Measurements from ENCODE around the gene SLC6A12.

Gene SLC6A12

DNA sequence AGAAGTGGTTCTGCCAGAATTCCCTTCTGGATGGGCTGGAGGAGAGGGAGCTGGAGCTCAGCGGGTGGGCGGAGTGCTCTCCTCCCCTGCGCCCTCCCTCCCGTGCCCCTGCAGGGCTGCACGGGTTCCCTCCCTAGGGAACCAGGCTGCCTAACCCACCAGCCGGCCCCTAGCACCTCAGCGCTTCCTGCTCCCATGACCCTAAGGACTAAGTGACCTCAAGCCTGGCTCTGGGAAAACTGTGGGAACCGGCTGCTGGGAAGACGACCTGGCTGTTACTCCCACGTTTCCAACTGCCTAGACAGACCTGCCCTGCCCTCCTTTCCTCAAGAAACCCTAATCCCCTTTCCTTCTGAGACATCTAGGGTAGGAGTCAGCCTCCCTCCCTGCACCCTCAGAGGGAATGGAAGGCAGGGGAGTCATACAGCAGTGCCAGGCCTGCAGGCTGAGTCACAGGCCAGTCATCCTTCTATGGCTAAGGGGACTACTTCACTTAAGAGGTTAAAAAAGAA lies 31.5 kb downstream of the SLC6A12 start:
- H3K9ac ChIP-seq (ENCODE audit: low read depth in 1 of 2, low read length in 2 of 2): no peak overlapping the region
- H3K36me3 ChIP-seq (ENCODE audit: control insufficient read depth in 2 of 2, insufficient read depth in 2 of 2, low read length in 2 of 2): no peaks in the 10 kb centered on the region
- H3K27ac ChIP-seq (ENCODE audit: low read depth in 2 of 2, low read length in 2 of 2): no peak overlapping the region
- H3K4me3 ChIP-seq (ENCODE audit: low read length in 2 of 2): no peak overlapping the region
- no peaks in the 10 kb centered on the region for H3K9me3 ChIP-seq (ENCODE audit: control insufficient read depth in 2 of 2, low read length in 2 of 2)
- H3K27me3 ChIP-seq (ENCODE audit: control insufficient read depth in 2 of 2, insufficient read depth in 2 of 2, low read length in 2 of 2): no peaks in the 10 kb centered on the region
- peaks cover 0 to 3% of the 10 kb centered on the region in 2 donors for H3K4me1 ChIP-seq (ENCODE audit: control insufficient read depth in 2 of 2, insufficient read depth in 2 of 2, low read length in 2 of 2)

DNA sequence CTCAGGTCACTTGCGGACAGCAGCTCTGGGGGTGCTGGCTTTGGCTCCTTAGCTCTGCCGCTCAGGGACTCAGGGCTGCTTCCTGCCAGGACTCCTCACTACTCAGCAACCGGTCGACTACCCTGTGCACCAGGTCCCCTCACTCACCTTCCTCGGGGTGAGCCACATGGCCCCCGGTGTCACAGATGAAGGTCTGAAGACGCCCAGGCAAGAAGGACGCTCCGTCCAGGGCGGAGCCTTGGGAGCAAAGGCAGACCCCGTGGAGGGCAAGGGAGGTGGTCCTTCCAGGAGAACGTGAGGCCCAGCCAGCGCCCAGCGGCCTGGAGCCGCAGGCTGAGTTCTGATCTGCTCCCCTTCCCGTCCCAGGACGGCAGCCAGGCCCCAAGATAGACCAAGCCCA lies 32.0 kb downstream of the SLC6A12 start:
- H3K27ac ChIP-seq (ENCODE audit: low read depth in 2 of 2, low read length in 2 of 2): no peak overlapping the region
- no peak overlapping the region for H3K4me3 ChIP-seq (ENCODE audit: low read length in 2 of 2)
- H3K27me3 ChIP-seq (ENCODE audit: control insufficient read depth in 2 of 2, insufficient read depth in 2 of 2, low read length in 2 of 2): no peaks in the 10 kb centered on the region
- H3K9ac ChIP-seq (ENCODE audit: low read depth in 1 of 2, low read length in 2 of 2): no peak overlapping the region
- peaks cover 0 to 8% of the 10 kb centered on the region in 2 donors for H3K4me1 ChIP-seq (ENCODE audit: control insufficient read depth in 2 of 2, insufficient read depth in 2 of 2, low read length in 2 of 2)
- no peaks in the 10 kb centered on the region for H3K9me3 ChIP-seq (ENCODE audit: control insufficient read depth in 2 of 2, low read length in 2 of 2)
- no peaks in the 10 kb centered on the region for H3K36me3 ChIP-seq (ENCODE audit: control insufficient read depth in 2 of 2, insufficient read depth in 2 of 2, low read length in 2 of 2)

DNA sequence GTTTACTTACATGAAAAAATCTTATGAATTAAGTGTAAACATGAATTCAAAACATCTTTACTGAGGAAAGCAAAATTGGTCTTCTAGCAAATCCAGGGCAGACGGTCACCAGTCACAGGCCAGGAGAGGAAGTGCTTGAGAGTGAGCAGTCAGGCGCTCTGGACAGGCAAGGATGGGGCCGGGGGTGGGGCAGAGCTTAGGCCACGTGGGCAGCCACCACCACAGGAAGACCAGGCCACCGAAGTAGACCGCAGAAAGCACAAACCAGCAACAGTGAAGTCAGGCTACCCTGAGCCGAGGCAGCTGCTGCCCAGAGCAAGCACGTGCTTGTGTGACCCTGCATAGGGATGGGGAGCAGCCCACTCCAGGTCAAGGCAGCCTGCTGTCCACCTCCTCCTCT lies 33.5 kb downstream of the SLC6A12 start:
- Histone ChIP-seq H3K4me1 (ENCODE audit: control insufficient read depth in 2 of 2, insufficient read depth in 2 of 2, low read length in 2 of 2) (peaks cover 2 to 22% of the 10 kb centered on the region in 2 donors), H3K9me3 (ENCODE audit: control insufficient read depth in 2 of 2, low read length in 2 of 2) (no peaks in the 10 kb centered on the region), H3K27me3 (ENCODE audit: control insufficient read depth in 2 of 2, insufficient read depth in 2 of 2, low read length in 2 of 2) (no peaks in the 10 kb centered on the region), H3K4me3 (ENCODE audit: low read length in 2 of 2) (no peak overlapping the region), H3K36me3 (ENCODE audit: control insufficient read depth in 2 of 2, insufficient read depth in 2 of 2, low read length in 2 of 2) (no peaks in the 10 kb centered on the region), H3K27ac (ENCODE audit: low read depth in 2 of 2, low read length in 2 of 2) (no peak overlapping the region), H3K9ac (ENCODE audit: low read depth in 1 of 2, low read length in 2 of 2) (no peak overlapping the region)

DNA sequence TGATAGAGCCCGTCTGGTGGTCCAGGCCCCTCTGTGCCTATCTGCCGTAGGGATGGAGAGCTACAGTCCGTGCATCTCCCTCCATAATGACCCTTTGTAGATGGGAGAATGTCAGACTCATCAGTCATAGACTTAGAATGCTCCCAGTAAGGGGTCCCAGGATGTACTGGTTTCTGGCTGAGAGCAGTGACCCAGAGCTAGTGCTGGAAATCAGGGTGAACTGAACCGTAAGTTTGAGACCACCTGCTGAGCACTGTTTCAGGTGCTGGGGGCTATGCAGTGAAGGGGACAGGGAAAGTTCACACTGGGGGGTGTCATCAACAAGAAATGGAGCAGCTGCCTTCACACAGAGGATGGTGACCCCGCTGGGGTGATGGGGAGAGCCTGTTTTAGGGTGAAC lies 34.1 kb downstream of the SLC6A12 start:
- Histone ChIP-seq H3K27ac (ENCODE audit: low read depth in 2 of 2, low read length in 2 of 2) (no peak overlapping the region), H3K36me3 (ENCODE audit: control insufficient read depth in 2 of 2, insufficient read depth in 2 of 2, low read length in 2 of 2) (no peaks in the 10 kb centered on the region), H3K27me3 (ENCODE audit: control insufficient read depth in 2 of 2, insufficient read depth in 2 of 2, low read length in 2 of 2) (no peaks in the 10 kb centered on the region), H3K4me1 (ENCODE audit: control insufficient read depth in 2 of 2, insufficient read depth in 2 of 2, low read length in 2 of 2) (peaks cover 2 to 26% of the 10 kb centered on the region in 2 donors), H3K9me3 (ENCODE audit: control insufficient read depth in 2 of 2, low read length in 2 of 2) (no peaks in the 10 kb centered on the region), H3K9ac (ENCODE audit: low read depth in 1 of 2, low read length in 2 of 2) (no peak overlapping the region), H3K4me3 (ENCODE audit: low read length in 2 of 2) (no peak overlapping the region)

DNA sequence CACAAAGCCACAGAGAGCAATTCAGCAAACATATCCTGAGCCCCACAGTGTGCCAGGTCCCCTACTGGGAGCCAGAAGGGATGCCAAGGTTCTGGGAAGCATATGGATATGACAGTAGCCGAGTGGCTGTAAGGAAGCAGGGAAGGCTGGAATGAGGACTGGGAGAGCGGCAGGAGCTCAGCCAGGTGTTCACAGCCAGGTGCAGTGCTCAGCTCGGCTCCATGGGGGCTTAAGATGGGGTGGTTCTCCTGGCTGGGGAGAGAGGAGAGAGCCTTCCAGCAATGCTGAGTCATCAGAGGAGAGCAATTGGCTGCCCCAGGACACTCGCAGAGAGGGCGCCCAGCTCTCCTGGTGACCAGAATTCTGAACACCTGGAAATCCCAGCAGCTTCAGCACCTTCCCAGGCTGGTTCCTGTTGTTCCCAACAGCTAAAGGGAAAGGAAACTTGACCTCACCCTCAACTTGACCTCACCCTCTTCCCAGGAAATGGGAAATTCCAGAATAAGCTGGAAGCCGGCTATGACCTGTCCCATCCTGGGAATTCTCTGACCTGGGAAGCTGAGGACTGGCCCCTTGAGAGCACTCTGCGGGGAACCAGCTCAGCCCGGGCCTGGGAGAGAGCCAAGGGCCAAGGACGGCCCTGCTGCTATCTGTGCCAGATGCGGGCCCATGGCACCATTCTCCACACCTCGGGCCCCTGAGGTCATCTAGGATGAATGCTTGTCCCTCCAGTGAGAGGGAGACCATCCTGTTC lies 34.6 kb downstream of the SLC6A12 start:
- H3K4me1 ChIP-seq (ENCODE audit: control insufficient read depth in 2 of 2, insufficient read depth in 2 of 2, low read length in 2 of 2): peaks cover 2 to 26% of the 10 kb centered on the region in 2 donors
- no peak overlapping the region for H3K27ac ChIP-seq (ENCODE audit: low read depth in 2 of 2, low read length in 2 of 2)
- H3K36me3 ChIP-seq (ENCODE audit: control insufficient read depth in 2 of 2, insufficient read depth in 2 of 2, low read length in 2 of 2): no peaks in the 10 kb centered on the region
- H3K9ac ChIP-seq (ENCODE audit: low read depth in 1 of 2, low read length in 2 of 2): no peak overlapping the region
- H3K9me3 ChIP-seq (ENCODE audit: control insufficient read depth in 2 of 2, low read length in 2 of 2): no peaks in the 10 kb centered on the region
- H3K27me3 ChIP-seq (ENCODE audit: control insufficient read depth in 2 of 2, insufficient read depth in 2 of 2, low read length in 2 of 2): no peaks in the 10 kb centered on the region
- no peak overlapping the region for H3K4me3 ChIP-seq (ENCODE audit: low read length in 2 of 2)

DNA sequence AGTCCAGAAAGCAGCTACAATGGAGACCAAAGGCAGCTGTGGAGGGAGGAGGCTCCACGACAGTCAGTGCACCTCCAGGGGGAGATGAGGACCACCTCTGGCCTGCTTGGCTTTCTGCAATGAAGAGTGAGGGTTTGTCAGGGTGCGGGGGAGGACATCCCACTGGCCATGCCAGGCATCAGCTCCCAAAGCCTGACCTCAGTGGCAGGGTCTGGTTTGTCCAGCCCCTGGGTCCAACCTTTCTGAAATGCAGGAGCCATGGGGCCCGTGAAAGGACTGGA lies 35.2 kb downstream of the SLC6A12 start:
- Histone ChIP-seq H3K27ac (ENCODE audit: low read depth in 2 of 2, low read length in 2 of 2) (no peak overlapping the region), H3K9ac (ENCODE audit: low read depth in 1 of 2, low read length in 2 of 2) (no peak overlapping the region), H3K9me3 (ENCODE audit: control insufficient read depth in 2 of 2, low read length in 2 of 2) (no peaks in the 10 kb centered on the region), H3K27me3 (ENCODE audit: control insufficient read depth in 2 of 2, insufficient read depth in 2 of 2, low read length in 2 of 2) (no peaks in the 10 kb centered on the region), H3K4me3 (ENCODE audit: low read length in 2 of 2) (no peak overlapping the region), H3K36me3 (ENCODE audit: control insufficient read depth in 2 of 2, insufficient read depth in 2 of 2, low read length in 2 of 2) (no peaks in the 10 kb centered on the region), H3K4me1 (ENCODE audit: control insufficient read depth in 2 of 2, insufficient read depth in 2 of 2, low read length in 2 of 2) (peaks cover 2 to 26% of the 10 kb centered on the region in 2 donors)

DNA sequence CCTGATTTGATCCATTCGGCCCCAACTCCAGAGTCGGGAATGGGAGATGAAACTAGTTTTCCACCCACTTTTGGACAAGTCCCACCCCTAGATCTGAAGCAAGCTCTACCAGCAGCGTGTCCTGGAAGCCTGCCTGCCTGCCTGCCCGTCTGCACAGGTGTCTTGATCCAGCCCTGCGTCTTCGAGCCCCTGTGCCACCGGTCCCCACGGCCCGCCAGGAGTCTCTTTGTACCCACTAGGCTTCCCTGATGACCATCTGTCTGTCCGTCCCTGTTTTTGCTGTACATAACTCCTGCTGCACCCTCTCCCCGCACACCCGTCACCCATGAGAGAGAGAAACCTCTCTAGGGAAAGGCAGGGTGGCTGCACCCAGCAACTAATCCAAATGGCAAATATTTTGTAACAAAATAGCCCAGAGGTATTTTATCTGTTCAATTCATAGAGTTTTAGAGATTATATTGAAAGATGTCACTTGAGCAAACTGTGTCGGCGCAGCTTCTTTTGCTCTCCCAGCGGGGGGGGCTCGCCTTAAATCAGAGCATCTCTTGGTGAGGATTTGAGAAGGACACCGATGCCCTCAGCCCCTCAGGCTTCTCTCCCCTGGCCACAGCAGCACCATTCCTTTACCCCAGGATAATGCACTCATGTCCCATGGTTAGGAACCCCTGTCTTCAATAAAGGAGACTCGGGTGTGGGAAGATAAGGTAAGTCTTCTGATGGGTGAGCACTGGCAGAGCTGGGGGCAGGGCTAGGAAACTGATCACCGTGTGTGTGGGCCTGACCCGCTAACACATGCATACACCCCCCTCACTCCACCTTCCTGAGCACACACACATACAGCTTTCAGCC lies 35.8 kb downstream of the SLC6A12 start:
- Histone ChIP-seq H3K4me1 (ENCODE audit: control insufficient read depth in 2 of 2, insufficient read depth in 2 of 2, low read length in 2 of 2) (peaks cover 2 to 26% of the 10 kb centered on the region in 2 donors), H3K9me3 (ENCODE audit: control insufficient read depth in 2 of 2, low read length in 2 of 2) (no peaks in the 10 kb centered on the region), H3K36me3 (ENCODE audit: control insufficient read depth in 2 of 2, insufficient read depth in 2 of 2, low read length in 2 of 2) (no peaks in the 10 kb centered on the region), H3K27ac (ENCODE audit: low read depth in 2 of 2, low read length in 2 of 2) (no peak overlapping the region), H3K9ac (ENCODE audit: low read depth in 1 of 2, low read length in 2 of 2) (no peak overlapping the region), H3K27me3 (ENCODE audit: control insufficient read depth in 2 of 2, insufficient read depth in 2 of 2, low read length in 2 of 2) (no peaks in the 10 kb centered on the region), H3K4me3 (ENCODE audit: low read length in 2 of 2) (no peak overlapping the region)

DNA sequence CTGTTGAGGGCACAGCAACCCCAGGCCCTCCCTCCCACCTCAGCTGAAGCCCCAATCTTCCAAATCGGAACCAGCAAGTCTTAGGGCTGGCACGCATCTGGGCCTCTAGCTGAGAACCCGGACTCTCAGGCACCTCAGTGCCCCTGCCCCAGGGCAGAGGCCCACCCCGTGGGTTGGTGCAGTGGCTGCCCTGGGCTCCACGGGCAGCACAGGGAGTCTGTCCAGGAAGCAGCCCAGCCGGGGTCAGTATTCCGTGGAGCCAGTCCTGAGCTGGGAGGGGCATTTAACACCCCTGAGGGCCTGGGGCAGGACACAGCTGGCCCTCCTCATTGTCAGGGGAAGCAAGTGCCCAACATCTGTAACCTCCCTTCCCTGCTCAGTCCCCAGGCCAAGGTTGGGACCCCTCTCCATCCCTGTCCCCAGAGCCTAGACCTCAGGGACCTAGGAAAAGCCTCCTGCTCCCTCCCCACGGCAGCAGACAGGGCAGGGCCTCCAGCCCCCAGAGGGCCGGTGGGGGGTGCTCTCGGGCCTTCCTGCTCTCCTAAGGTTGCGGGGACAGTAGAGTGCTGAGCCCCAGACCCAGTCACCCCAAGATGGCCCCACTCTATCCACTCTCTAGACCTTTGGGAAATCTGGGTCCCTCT lies 36.5 kb downstream of the SLC6A12 start:
- H3K27ac ChIP-seq (ENCODE audit: low read depth in 2 of 2, low read length in 2 of 2): peak overlapping the region in 1 of 2 donors; percentile 71

DNA sequence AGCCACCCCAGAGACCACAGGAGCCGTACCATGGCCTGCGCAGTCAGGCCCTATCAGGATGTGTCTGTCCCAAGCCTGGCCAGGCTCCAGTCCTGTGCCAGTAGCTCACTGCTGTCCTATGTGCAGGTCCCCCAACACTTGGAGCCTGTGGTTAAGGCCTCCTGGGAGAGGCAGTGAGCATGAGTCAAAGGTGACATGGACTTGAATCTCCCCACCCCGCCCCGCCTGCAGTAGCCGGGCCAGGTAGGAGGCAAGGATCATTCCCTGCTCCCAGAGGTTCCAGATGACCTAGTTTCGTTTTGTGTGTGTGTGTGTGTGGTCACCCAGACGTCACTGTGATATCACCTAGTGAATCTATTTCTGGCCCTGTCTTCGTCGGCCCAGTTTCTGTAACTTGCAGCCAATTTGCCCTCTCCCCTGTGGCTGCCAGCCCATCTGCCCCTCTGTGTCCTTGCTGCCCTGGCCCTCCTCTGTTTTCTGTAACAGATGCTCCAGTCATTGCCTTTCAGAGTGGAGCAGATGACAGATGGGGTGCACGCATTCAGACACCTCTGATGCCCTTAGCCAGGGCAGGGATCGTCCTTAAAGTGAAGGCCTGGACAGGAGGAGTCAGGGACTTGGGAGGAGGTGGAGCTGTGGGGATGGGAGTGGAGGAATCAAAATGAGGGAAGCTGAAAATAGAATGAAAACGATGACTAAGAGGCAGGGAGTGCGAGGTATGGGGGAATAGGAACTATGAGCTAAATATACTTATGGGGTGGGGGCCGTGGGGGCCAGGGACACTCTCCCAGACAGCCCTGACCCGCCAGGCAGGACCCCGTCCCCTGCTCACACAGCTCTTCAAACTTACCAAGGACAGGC lies 37.4 kb downstream of the SLC6A12 start:
- H3K27me3 ChIP-seq (ENCODE audit: control insufficient read depth in 2 of 2, insufficient read depth in 2 of 2, low read length in 2 of 2): no peaks in the 10 kb centered on the region

More for the DNA sequence above, 36.5 kb downstream of the SLC6A12 start:
- H3K9ac ChIP-seq (ENCODE audit: low read depth in 1 of 2, low read length in 2 of 2): no peak overlapping the region
- H3K4me3 ChIP-seq (ENCODE audit: low read length in 2 of 2): no peak overlapping the region
- H3K4me1 ChIP-seq (ENCODE audit: control insufficient read depth in 2 of 2, insufficient read depth in 2 of 2, low read length in 2 of 2): peaks cover 6 to 34% of the 10 kb centered on the region in 2 donors
- no peaks in the 10 kb centered on the region for H3K27me3 ChIP-seq (ENCODE audit: control insufficient read depth in 2 of 2, insufficient read depth in 2 of 2, low read length in 2 of 2)
- H3K36me3 ChIP-seq (ENCODE audit: control insufficient read depth in 2 of 2, insufficient read depth in 2 of 2, low read length in 2 of 2): no peaks in the 10 kb centered on the region
- H3K9me3 ChIP-seq (ENCODE audit: control insufficient read depth in 2 of 2, low read length in 2 of 2): no peaks in the 10 kb centered on the region

More for the DNA sequence above, 37.4 kb downstream of the SLC6A12 start:
- Histone ChIP-seq H3K9ac (ENCODE audit: low read depth in 1 of 2, low read length in 2 of 2) (peak overlapping the region in 1 of 2 donors; percentile 59), H3K9me3 (ENCODE audit: control insufficient read depth in 2 of 2, low read length in 2 of 2) (no peaks in the 10 kb centered on the region), H3K4me1 (ENCODE audit: control insufficient read depth in 2 of 2, insufficient read depth in 2 of 2, low read length in 2 of 2) (peaks cover 8 to 40% of the 10 kb centered on the region in 2 donors), H3K4me3 (ENCODE audit: low read length in 2 of 2) (no peak overlapping the region), H3K27ac (ENCODE audit: low read depth in 2 of 2, low read length in 2 of 2) (peak overlapping the region in 1 of 2 donors; percentile 71), H3K36me3 (ENCODE audit: control insufficient read depth in 2 of 2, insufficient read depth in 2 of 2, low read length in 2 of 2) (no peaks in the 10 kb centered on the region)

All from mucosa of rectum (tissue), 2 donors.